ENCODE results near the gene ADAMTS7.
"Not testable (repeated sequence)": the region's sequence is repeated elsewhere in the genome, so short reads cannot be mapped to it uniquely, and the experiment has no call there.

- not testable (repeated sequence) for TF ChIP-seq POLR2A (IDR thresholded peaks at IDR 0.05)
- TF ChIP-seq, protein P1, sequence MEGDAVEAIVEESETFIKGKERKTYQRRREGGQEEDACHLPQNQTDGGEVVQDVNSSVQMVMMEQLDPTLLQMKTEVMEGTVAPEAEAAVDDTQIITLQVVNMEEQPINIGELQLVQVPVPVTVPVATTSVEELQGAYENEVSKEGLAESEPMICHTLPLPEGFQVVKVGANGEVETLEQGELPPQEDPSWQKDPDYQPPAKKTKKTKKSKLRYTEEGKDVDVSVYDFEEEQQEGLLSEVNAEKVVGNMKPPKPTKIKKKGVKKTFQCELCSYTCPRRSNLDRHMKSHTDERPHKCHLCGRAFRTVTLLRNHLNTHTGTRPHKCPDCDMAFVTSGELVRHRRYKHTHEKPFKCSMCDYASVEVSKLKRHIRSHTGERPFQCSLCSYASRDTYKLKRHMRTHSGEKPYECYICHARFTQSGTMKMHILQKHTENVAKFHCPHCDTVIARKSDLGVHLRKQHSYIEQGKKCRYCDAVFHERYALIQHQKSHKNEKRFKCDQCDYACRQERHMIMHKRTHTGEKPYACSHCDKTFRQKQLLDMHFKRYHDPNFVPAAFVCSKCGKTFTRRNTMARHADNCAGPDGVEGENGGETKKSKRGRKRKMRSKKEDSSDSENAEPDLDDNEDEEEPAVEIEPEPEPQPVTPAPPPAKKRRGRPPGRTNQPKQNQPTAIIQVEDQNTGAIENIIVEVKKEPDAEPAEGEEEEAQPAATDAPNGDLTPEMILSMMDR (IDR thresholded peaks at IDR 0.05): not testable (repeated sequence)
Observed at GRCh38 chr15:78782402-78782801, 28.9 kb downstream of the ADAMTS7 start.

All from uterus (tissue), 2 donors.